BJ (cell line): ENCODE results near the gene LMAN1L. TPM values are rescaled to one million over a fixed set of nuclear protein-coding genes. Genes with fewer than 3 reads are reported as not detected.

ENCODE experiments used
- CTCF ChIA-PET: fragments of 350-600 bp; formaldehyde crosslinking; extraction: SDS; loops from one replicate; lab custom pipeline; 2021; ENCODE audit warnings: antibody characterized with exemption, inconsistent platforms; lab: Yijun Ruan, JAX
- POLR2A ChIA-PET: fragments of 300-600 bp; sonication (Branson Sonifier 250); formaldehyde crosslinking; extraction: SDS; loops from one replicate; lab custom pipeline; 2021; ENCODE audit warnings: antibody characterized with exemption; lab: Charles Lee
- DNase-seq: peaks from one replicate; pipeline ENCODE4 v3.0.0-alpha.2; 2011; ENCODE audit warnings: low read depth
- H3K27me3 ChIP-seq: 2 replicates; pipeline ENCODE4 v1.6.0; 2011; ENCODE audit warnings: low read length; ENCODE audit not compliant: control insufficient read depth, insufficient read depth
- H3K36me3 ChIP-seq: 2 replicates; pipeline ENCODE4 v1.5.1; 2011; ENCODE audit warnings: low read length; ENCODE audit not compliant: control insufficient read depth, insufficient read depth
- H3K4me3 ChIP-seq: 2 replicates; pipeline ENCODE4 v1.5.1; 2011; ENCODE audit warnings: low read depth, mild to moderate bottlenecking, control low read depth, low read length
- polyA minus RNA-seq: library from RNA; depleted of rRNA, polyadenylated mRNA; stranded (reverse); fragments of >200 nt; gene quantifications from 2 replicates; pipeline ENCODE4 v1.2.3, GENCODE V29; 2011; rRNA and poly(A)+ RNA removed
- polyA plus RNA-seq: library from polyadenylated mRNA; depleted of rRNA; stranded (reverse); fragments of >200 nt; gene quantifications from 2 replicates; pipeline ENCODE4 v1.2.3, GENCODE V29; 2011; rRNA removed
- TF ChIP-seq, protein P1 (sequence below): IDR thresholded peaks from 2 replicates; pipeline ENCODE4 v1.5.1; 2011; ENCODE audit warnings: low read depth, mild to moderate bottlenecking, control low read depth, inconsistent platforms, low read length, moderate library complexity; ENCODE audit not compliant: insufficient read depth

The LMAN1L gene
- polyA plus RNA-seq (not detected in 2 replicates), polyA minus RNA-seq (not detected in 2 replicates)

DNA sequence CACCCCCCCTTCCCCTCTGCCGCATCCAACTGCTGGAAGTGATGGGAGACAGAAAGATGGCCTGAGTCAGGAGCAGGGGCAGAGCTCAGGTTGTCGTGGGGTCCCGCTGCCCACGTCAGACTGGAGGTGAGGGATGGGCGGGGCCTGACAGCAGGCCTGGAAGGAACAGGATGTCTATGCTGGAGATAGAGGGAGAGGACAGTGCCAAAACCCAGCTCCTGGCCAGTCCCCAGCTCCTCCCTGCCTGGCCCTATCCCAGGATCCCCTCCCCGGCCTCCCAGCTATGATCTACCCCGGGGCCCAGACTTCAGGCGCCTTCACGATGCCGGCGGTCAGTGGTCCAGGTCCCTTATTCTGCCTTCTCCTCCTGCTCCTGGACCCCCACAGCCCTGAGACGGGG lies at the start of gene LMAN1L:
Gene LMAN1L (plus strand): TSS at position 303 of the 400 bp plus-strand sequence. CDS start 20 bp downstream, at position 323.
- H3K4me3 ChIP-seq = no peak within 1 kb of the TSS
- ChIA-PET POLR2A (no interaction called here), CTCF (interaction anchor here (1.1 kb wide), 1 partner anchor 13 kb away, joined by 3 read pairs; no protein-coding TSS in a partner anchor)
- H3K27me3 ChIP-seq = no peaks in the 10 kb centered on the region
- no peak for DNase-seq
- TF ChIP-seq, protein P1, sequence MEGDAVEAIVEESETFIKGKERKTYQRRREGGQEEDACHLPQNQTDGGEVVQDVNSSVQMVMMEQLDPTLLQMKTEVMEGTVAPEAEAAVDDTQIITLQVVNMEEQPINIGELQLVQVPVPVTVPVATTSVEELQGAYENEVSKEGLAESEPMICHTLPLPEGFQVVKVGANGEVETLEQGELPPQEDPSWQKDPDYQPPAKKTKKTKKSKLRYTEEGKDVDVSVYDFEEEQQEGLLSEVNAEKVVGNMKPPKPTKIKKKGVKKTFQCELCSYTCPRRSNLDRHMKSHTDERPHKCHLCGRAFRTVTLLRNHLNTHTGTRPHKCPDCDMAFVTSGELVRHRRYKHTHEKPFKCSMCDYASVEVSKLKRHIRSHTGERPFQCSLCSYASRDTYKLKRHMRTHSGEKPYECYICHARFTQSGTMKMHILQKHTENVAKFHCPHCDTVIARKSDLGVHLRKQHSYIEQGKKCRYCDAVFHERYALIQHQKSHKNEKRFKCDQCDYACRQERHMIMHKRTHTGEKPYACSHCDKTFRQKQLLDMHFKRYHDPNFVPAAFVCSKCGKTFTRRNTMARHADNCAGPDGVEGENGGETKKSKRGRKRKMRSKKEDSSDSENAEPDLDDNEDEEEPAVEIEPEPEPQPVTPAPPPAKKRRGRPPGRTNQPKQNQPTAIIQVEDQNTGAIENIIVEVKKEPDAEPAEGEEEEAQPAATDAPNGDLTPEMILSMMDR = no peak
- no peaks in the 10 kb centered on the region for H3K36me3 ChIP-seq

DNA sequence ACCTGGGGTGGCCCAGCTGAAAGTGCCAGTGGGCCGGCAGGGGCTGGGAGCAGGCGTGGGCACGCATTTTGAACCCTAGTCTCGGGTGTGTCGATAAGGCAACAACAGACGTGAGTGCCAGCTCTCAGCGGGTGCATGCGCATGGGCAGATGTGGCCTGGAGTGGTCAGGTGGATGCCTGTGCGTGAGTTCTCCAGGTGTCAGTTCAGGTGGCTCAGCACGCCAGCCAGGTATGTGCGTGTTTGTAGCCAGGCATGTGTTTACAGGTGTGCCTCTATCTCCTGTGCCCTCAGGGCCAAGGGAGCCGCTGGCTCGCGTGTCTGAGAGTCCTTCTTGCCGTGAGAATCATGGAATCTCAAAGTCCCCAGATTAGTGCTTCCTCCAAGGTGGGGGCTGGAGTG lies 49.2 kb upstream of the LMAN1L start:
- TF ChIP-seq, protein P1 = no peak
- ChIA-PET CTCF (interaction anchor here (1.1 to 26.9 kb wide), 3 partner anchors 8 to 188 kb away, joined by 3 to 563 read pairs (median 22); no protein-coding TSS in a partner anchor), POLR2A (no interaction called here)
- Histone ChIP-seq H3K27me3 (peaks cover 11% of the 10 kb centered on the region), H3K36me3 (no peaks in the 10 kb centered on the region), H3K4me3 (no peak overlapping the region)
- DNase-seq = no peak

DNA sequence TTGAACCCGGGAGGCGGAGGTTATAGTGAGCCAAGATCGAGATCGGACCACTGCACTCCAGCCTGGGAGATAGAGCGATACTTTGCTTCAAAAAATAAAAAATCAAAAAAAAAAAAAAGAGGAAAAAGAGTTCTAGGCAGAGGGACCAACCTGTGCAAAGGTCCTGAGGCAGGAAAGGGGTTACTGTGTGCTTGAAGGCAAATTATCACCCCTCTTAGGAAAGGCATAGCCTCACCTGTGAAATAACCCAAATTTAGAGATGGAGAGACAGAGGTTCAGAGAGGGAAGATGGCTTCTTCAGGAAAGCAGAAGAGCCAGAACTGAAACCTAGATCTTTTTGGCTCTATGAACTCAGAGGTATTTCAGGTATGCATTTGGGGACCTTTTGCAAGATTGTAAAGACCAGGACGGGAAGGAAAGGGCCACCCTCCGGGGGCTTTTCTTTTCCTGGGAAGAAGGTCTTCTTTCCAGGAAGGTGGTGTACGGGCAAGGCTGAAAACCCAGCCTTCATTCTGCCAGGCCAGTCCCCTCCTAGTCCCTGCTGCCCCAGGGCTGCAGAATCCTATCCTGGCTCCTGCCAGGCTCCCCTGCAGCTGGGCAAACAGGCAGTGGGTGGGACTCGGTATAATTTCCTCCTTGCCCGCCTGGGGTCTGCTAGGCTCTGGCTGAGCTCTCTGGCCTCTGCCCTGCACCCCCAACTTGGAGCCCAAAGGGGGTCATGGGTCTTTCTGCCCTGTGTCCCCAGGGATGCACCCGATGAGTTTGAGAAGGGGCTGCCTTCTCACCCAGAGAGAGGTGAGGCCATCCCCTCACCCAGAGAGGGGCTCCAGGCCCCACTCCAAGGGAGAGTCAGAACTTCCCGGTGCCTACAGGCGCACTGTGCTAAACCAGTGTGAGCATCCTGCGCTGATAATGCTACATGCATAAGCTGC lies 45.2 kb upstream of the LMAN1L start:
- Histone ChIP-seq H3K4me3 (no peak overlapping the region), H3K36me3 (no peaks in the 10 kb centered on the region), H3K27me3 (peaks cover 7% of the 10 kb centered on the region)
- TF ChIP-seq, protein P1 = no peak
- ChIA-PET POLR2A (no interaction called here), CTCF (interaction anchor here (0.8 to 26.9 kb wide), 22 partner anchors 8 to 394 kb away, joined by 3 to 563 read pairs (median 10); partner anchors contain the start of genes CLK3, CSK, CYP1A1 and CYP1A2)
- no peak for DNase-seq

DNA sequence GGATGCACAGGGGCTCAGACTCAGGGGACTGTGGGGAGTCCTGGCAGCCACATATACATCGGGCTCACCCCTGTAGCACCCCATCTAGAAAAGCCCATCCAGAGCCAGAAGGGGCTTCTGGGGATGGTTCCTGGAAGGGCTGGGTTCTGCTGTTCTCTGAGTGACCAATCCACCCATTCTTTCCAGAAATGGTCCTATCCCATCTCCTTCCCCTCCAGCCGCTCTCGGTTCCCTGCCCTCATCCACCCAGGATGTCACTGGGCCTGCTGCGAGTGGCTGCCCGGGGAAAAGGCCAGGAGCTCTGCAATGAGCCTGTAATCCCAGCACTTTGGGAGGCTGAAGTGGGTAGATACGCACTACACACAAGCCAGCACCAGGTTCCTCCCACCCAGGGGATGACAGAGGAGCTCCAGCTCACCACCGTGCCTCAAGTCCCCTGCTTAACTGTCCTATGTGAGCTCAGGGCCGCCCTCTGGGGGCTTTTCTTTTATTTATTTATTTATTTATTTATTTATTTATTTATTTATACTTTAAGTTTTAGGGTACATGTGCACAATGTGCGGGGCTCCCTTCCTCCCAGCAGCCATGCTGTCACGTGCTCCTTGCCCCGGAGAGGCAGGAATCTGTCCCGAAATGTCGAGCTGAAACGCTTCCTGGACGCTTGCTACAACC lies 44.4 kb upstream of the LMAN1L start:
- H3K4me3 ChIP-seq = no peak overlapping the region
- H3K36me3 ChIP-seq = no peaks in the 10 kb centered on the region
- ChIA-PET POLR2A (no interaction called here), CTCF (interaction anchor here (0.6 to 26.9 kb wide), 41 partner anchors 9 to 554 kb away, joined by 3 to 563 read pairs (median 5); partner anchors contain the start of genes CLK3, COX5A, CSK and CYP11A1)
- no peak for DNase-seq
- peaks cover 5% of the 10 kb centered on the region for H3K27me3 ChIP-seq
- TF ChIP-seq, protein P1 = no peak
